HepG2 (cell line): ENCODE results near the gene RPL19. TPM values are rescaled to one million over a fixed set of nuclear protein-coding genes. Genes with fewer than 3 reads are reported as not detected.

Experiments
- CEBPB ChIP-seq: IDR thresholded peaks from 2 replicates; pipeline ENCODE4 v1.6.1; 2011; ENCODE audit warnings: low read depth, low read length, improper control_type of control experiment, borderline replicate concordance
- GRHL1 ChIP-seq: sonication (generic); formaldehyde crosslinking; conservative IDR thresholded peaks from 2 replicates; pipeline ENCODE4 v1.8.0; 2022; ENCODE audit warnings: missing genetic modification reagents
- IRF2 ChIP-seq: IDR thresholded peaks from 2 replicates; pipeline ENCODE4 v1.6.1; 2018; ENCODE audit warnings: missing genetic modification reagents, missing compliant biosample characterization
- KLF6 ChIP-seq: IDR thresholded peaks from 2 replicates; pipeline ENCODE4 v1.8.0; 2016; ENCODE audit warnings: missing biosample characterization, missing genetic modification reagents
- MAZ ChIP-seq, 2 experiments: sonication (generic) in 1 of 2; formaldehyde crosslinking in 1 of 2; IDR thresholded peaks; 2 replicates each; pipeline versions ENCODE4 v1.5.0 to v1.6.1; 2012 to 2020; ENCODE audit warnings: low read depth in 2 of 2, mild to moderate bottlenecking in 2 of 2, borderline replicate concordance in 1 of 2, improper control_type of control experiment in 1 of 2, low read length in 1 of 2, missing genetic modification reagents in 1 of 2, moderate library complexity in 1 of 2
- MZF1 ChIP-seq: sonication (generic); formaldehyde crosslinking; IDR thresholded peaks from 2 replicates; pipeline ENCODE4 v1.8.1; 2023; ENCODE audit warnings: mild to moderate bottlenecking, missing genetic modification reagents, borderline replicate concordance
- U2AF1 ChIP-seq: fragments of 200-400 bp; formaldehyde crosslinking; optimal IDR thresholded peaks from 2 replicates; pipeline ENCODE3; 2017; ENCODE audit warnings: mild to moderate bottlenecking, low read depth, low read length
- ZMYM4 ChIP-seq: sonication (generic); formaldehyde crosslinking; IDR thresholded peaks from 2 replicates; pipeline ENCODE4 v1.8.1; 2023; ENCODE audit warnings: mild to moderate bottlenecking, missing genetic modification reagents
- ZNF260 ChIP-seq: sonication (generic); formaldehyde crosslinking; IDR thresholded peaks from 2 replicates; pipeline ENCODE4 v1.4.0; 2020; ENCODE audit warnings: missing genetic modification reagents, low read depth, mild to moderate bottlenecking, borderline replicate concordance
- ZNF367 ChIP-seq: sonication (generic); formaldehyde crosslinking; IDR thresholded peaks from 2 replicates; pipeline ENCODE4 v1.4.0; 2020; ENCODE audit warnings: missing genetic modification reagents, borderline replicate concordance
- ZNF530 ChIP-seq: sonication (generic); formaldehyde crosslinking; IDR thresholded peaks from 2 replicates; pipeline ENCODE4 v1.5.0; 2020; ENCODE audit warnings: low read depth, mild to moderate bottlenecking, missing genetic modification reagents
- ZNF747 ChIP-seq: sonication (generic); formaldehyde crosslinking; IDR thresholded peaks from 2 replicates; pipeline ENCODE4 v1.8.1; 2023; ENCODE audit warnings: missing genetic modification reagents, mild to moderate bottlenecking, borderline replicate concordance
- ZNF772 ChIP-seq: sonication (generic); formaldehyde crosslinking; IDR thresholded peaks from 2 replicates; pipeline ENCODE4 v1.5.0; 2020; ENCODE audit warnings: mild to moderate bottlenecking, missing genetic modification reagents
- ZNF878 ChIP-seq: sonication (generic); formaldehyde crosslinking; IDR thresholded peaks from 2 replicates; pipeline ENCODE4 v1.8.1; 2023; ENCODE audit warnings: mild to moderate bottlenecking, missing genetic modification reagents, moderate library complexity
- ZNF879 ChIP-seq: sonication (generic); formaldehyde crosslinking; IDR thresholded peaks from 2 replicates; pipeline ENCODE4 v1.8.1; 2023; ENCODE audit warnings: missing genetic modification reagents
- ZSCAN29 ChIP-seq: sonication (generic); formaldehyde crosslinking; conservative IDR thresholded peaks from 2 replicates; pipeline ENCODE4 v1.4.0; 2020; ENCODE audit warnings: mild to moderate bottlenecking, missing genetic modification reagents
- polyA plus RNA-seq, 8 experiments: library from polyadenylated mRNA; depleted of rRNA in 3 of 8; stranded (reverse) in 7 of 8; unstranded in 1 of 8; fragments of >200 nt; fragmentation: Illumina TruSeq in 4 of 8; extraction: Trizol in 4 of 8; gene quantifications; 2 replicates each; pipeline versions ENCODE4 v1.2.1 to v1.2.3, GENCODE V29; 2011 to 2016; ENCODE audit warnings: low read depth in 4 of 8, missing spikeins in 1 of 8, mixed read lengths in 1 of 8; ENCODE audit not compliant: insufficient read depth in 1 of 8
- total RNA-seq, 5 experiments: library from RNA; depleted of rRNA; stranded (reverse); fragments of >200 nt; fragmentation: Illumina TruSeq; extraction: Trizol; gene quantifications; 2 replicates each; pipeline ENCODE4 v1.2.3, GENCODE V29; 2016; ENCODE audit warnings: low read depth in 1 of 5

Gene RPL19
- total and polyA plus RNA-seq, 2 of the 13 experiments (the other 11 are each of a cell fraction or from before 2014, with no cell fraction given), result 2,522 to 2,768 TPM

- no peak for TF ChIP-seq U2AF1
- no peak for TF ChIP-seq ZSCAN29 (CRISPR knock-in tag)
- TF ChIP-seq ZNF879 (CRISPR knock-in tag), result peak; percentile 69; the same call in 1 of the 2 replicates
- no peak for TF ChIP-seq GRHL1 (CRISPR knock-in tag)
- no peak for TF ChIP-seq ZNF260 (CRISPR knock-in tag)
- no peak for TF ChIP-seq ZNF367
- TF ChIP-seq KLF6 (CRISPR knock-in tag), result no peak
- no peak for TF ChIP-seq ZNF878 (CRISPR knock-in tag)
- no peak for TF ChIP-seq ZNF530 (CRISPR knock-in tag)
- TF ChIP-seq ZNF747 (CRISPR knock-in tag), result no peak
- TF ChIP-seq MZF1 (CRISPR knock-in tag), result no peak
- no peak for TF ChIP-seq ZNF772 (CRISPR knock-in tag)
- TF ChIP-seq ZMYM4 (CRISPR knock-in tag), result no peak
- TF ChIP-seq IRF2 (CRISPR knock-in tag), result no peak
- no peak for TF ChIP-seq MAZ (IDR thresholded peaks at IDR 0.05; ENCODE audit: borderline replicate concordance, low read depth, low read length)
- TF ChIP-seq MAZ (CRISPR knock-in tag; IDR thresholded peaks at IDR 0.05; ENCODE audit: low read depth), result no peak
- peak; percentile 48 for TF ChIP-seq CEBPB
- TF ChIP-seq, all 625 proteins: peak for 10
Measured at GRCh38 chr17:39198186-39198566, 1.9 kb upstream of the RPL19 start (continued).
